ENCODE results near the gene NEURL1B. TPM values are rescaled to one million over a fixed set of nuclear protein-coding genes. Genes with fewer than 3 reads are reported as not detected.
A peak's percentile ranks its signal among the peaks of the same experiment; 100 is the strongest.

NEURL1B gene
- total and polyA plus RNA-seq, 5 donors = 13.2 to 23.1 (median 17.7) TPM

- ATAC-seq (no peak), DNase-seq (peak in 1 of 3 donors; percentile 33)
- no peaks in the 10 kb centered on the region for H3K27me3 ChIP-seq (ENCODE audit: control insufficient read depth, insufficient read depth)
- 98% methylated on average over 5 of the region's 5 CpGs for WGBS
- intact Hi-C loops (cut with DNase I) = no loop called here
- no peaks in the 10 kb centered on the region for H3K9me3 ChIP-seq (ENCODE audit: control insufficient read depth, low read length)
- no peak overlapping the region for H3K27ac ChIP-seq (ENCODE audit: low read length)
- H3K4me1 ChIP-seq (ENCODE audit: control insufficient read depth, insufficient read depth, low read length) = peaks cover 10% of the 10 kb centered on the region
- no peak overlapping the region for H3K4me3 ChIP-seq (ENCODE audit: low read length)
These were observed 84.7 kb downstream of the NEURL1B start for GRCh38 chr5:172725785-172726184.

DNA sequence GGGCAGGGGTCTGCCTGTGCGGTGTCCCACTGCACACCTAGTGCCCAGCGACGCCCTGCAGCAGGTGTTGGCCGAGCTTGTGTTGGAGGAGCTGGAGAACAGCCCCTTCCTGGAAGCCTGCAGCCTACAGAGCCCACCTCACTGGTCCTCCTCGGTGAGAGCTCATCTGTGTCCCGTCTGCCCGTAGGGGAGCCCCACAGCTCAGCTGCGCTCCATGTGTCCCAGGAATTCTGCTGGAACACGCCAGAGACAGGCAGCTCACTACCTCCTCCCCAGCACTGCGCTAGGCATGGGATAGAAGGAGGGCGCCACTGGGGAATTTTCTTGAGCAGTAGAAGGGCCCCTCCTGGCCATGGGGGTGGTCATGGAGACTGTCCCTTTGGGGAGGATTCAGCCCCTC lies 85.9 kb downstream of the NEURL1B start:
- intact Hi-C loops (cut with DNase I) = no loop called here
- no peak overlapping the region for H3K27ac ChIP-seq (ENCODE audit: low read length)
- DNase-seq = no peak
- 94% methylated on average over 11 of the region's 11 CpGs for WGBS
- H3K4me3 ChIP-seq (ENCODE audit: low read length) = no peak overlapping the region
- peaks cover 8% of the 10 kb centered on the region for H3K4me1 ChIP-seq (ENCODE audit: control insufficient read depth, insufficient read depth, low read length)
- no peaks in the 10 kb centered on the region for H3K9me3 ChIP-seq (ENCODE audit: control insufficient read depth, low read length)
- ATAC-seq = no peak
- no peaks in the 10 kb centered on the region for H3K27me3 ChIP-seq (ENCODE audit: control insufficient read depth, insufficient read depth)

DNA sequence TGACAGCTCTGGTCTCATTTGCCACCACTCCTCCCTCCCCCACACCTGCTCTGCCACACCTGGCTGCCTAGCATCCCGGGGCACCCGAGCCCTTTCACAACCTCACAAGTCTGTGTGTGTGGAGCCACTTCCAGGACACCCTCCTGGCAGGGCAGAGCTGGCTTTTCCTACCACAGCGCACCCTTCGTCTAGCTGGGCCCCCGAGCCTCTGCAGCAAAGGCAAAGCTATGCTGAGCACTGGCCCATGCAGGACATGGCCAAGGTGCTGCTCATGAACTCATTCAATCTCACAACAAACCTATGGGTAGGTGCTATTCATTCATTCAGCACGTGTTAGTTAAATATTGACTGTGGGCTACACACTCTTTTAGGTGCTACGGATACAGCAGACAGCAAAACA lies 86.5 kb downstream of the NEURL1B start:
- peak in 1 of 3 donors; percentile 25 for DNase-seq
- peaks cover 6% of the 10 kb centered on the region for H3K4me1 ChIP-seq (ENCODE audit: control insufficient read depth, insufficient read depth, low read length)
- 86% methylated on average over 7 of the region's 7 CpGs for WGBS
- no peak overlapping the region for H3K27ac ChIP-seq (ENCODE audit: low read length)
- no peaks in the 10 kb centered on the region for H3K27me3 ChIP-seq (ENCODE audit: control insufficient read depth, insufficient read depth)
- no peak for ATAC-seq
- H3K9me3 ChIP-seq (ENCODE audit: control insufficient read depth, low read length) = no peaks in the 10 kb centered on the region
- H3K4me3 ChIP-seq (ENCODE audit: low read length) = no peak overlapping the region
- intact Hi-C loops (cut with DNase I) = no loop called here

DNA sequence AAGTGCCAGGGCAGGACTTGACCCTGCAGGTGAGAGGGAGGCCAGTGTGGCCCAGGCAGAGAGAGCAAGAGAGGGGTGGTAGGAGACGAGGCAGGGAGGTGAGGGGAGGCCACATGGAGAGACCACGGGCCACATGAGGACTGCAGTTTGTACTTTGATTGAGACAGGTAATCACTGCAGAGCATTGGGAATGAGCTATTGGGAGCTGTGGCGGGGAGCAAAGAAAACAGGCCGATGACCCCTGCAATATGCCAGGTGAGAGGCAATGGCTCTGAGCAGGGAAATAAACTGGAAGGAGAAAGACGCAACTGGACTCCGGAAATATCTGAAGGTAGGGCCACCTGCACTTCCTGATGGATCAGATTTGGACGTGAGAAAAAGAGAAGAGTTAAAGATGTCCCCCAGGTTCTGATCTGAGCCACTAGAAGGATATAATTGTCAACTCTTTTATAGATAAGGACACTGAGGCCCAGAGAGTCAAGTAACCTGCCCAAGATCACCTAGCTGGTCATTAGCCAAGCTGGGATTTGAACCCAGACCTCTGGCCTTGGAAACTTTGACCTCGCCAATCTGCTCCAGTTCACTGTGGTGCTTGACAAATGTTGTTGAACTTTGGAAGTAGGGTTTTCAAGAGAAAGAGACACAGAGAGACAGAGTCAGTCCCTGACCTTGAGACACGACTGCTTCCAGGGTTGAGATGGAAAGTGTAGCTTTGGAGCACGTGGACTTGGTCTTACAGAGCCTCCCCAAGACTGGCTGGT lies 87.6 kb downstream of the NEURL1B start:
- intact Hi-C loops (cut with DNase I) = no loop called here
- ATAC-seq = no peak
- no peaks in the 10 kb centered on the region for H3K27me3 ChIP-seq (ENCODE audit: control insufficient read depth, insufficient read depth)
- H3K27ac ChIP-seq (ENCODE audit: low read length) = no peak overlapping the region
- WGBS = 90% methylated on average over 10 of the region's 10 CpGs
- H3K9me3 ChIP-seq (ENCODE audit: control insufficient read depth, low read length) = no peaks in the 10 kb centered on the region
- no peak for DNase-seq
- no peak overlapping the region for H3K4me3 ChIP-seq (ENCODE audit: low read length)
- peaks cover 14% of the 10 kb centered on the region for H3K4me1 ChIP-seq (ENCODE audit: control insufficient read depth, insufficient read depth, low read length)

GRCh38 chr5:172729588-172729987 lies 88.5 kb downstream of the NEURL1B start:
- WGBS = 95% methylated on average over 13 of the region's 13 CpGs
- Histone ChIP-seq H3K9me3 (ENCODE audit: control insufficient read depth, low read length) (no peaks in the 10 kb centered on the region), H3K4me1 (ENCODE audit: control insufficient read depth, insufficient read depth, low read length) (peaks cover 9% of the 10 kb centered on the region), H3K27ac (ENCODE audit: low read length) (no peak overlapping the region), H3K27me3 (ENCODE audit: control insufficient read depth, insufficient read depth) (no peaks in the 10 kb centered on the region), H3K4me3 (ENCODE audit: low read length) (no peak overlapping the region)
- ATAC-seq (no peak), DNase-seq (peak in 1 of 3 donors; percentile 30)
- intact Hi-C loops (cut with DNase I) = no loop called here

- ATAC-seq (no peak), DNase-seq (no peak)
- 95% methylated on average over 6 of the region's 6 CpGs for WGBS
- no peak overlapping the region for H3K27ac ChIP-seq (ENCODE audit: low read length)
- intact Hi-C loops (cut with DNase I) = no loop called here
- H3K9me3 ChIP-seq (ENCODE audit: control insufficient read depth, low read length) = no peaks in the 10 kb centered on the region
- no peak overlapping the region for H3K4me3 ChIP-seq (ENCODE audit: low read length)
- no peaks in the 10 kb centered on the region for H3K27me3 ChIP-seq (ENCODE audit: control insufficient read depth, insufficient read depth)
- peaks cover 9% of the 10 kb centered on the region for H3K4me1 ChIP-seq (ENCODE audit: control insufficient read depth, insufficient read depth, low read length)
These were observed 89.2 kb downstream of the NEURL1B start for GRCh38 chr5:172730222-172730621.

- H3K27me3 ChIP-seq (ENCODE audit: control insufficient read depth, insufficient read depth) = no peaks in the 10 kb centered on the region
- H3K4me1 ChIP-seq (ENCODE audit: control insufficient read depth, insufficient read depth, low read length) = peaks cover 9% of the 10 kb centered on the region
- intact Hi-C loops (cut with DNase I) = no loop called here
- H3K27ac ChIP-seq (ENCODE audit: low read length) = no peak overlapping the region
- 91% methylated on average over 16 of the region's 16 CpGs for WGBS
- H3K4me3 ChIP-seq (ENCODE audit: low read length) = no peak overlapping the region
- DNase-seq (no peak), ATAC-seq (no peak)
- no peaks in the 10 kb centered on the region for H3K9me3 ChIP-seq (ENCODE audit: control insufficient read depth, low read length)
These were observed 90.1 kb downstream of the NEURL1B start for GRCh38 chr5:172730981-172731679.

DNA sequence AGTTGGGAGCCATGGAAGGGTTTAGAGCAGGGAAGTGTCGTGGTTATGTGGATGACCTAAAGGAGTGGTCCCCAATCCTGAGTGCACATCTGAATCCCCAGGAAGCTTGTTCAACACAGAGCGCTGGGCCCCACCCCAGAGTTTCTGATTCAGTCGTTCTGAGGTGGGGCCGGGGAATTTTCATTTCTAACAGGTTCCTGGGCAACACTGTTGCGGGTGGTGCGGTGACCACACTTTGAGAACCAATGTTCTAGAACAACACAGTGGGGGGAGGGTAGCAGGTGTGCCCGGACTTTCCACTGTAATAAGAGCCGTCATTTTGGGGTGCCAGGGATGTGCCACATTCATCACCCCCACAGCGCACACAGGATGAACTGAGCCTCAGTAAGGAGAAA lies 90.6 kb downstream of the NEURL1B start:
- intact Hi-C loops (cut with DNase I) = no loop called here
- Histone ChIP-seq H3K27me3 (ENCODE audit: control insufficient read depth, insufficient read depth) (no peaks in the 10 kb centered on the region), H3K9me3 (ENCODE audit: control insufficient read depth, low read length) (no peaks in the 10 kb centered on the region), H3K27ac (ENCODE audit: low read length) (no peak overlapping the region), H3K4me1 (ENCODE audit: control insufficient read depth, insufficient read depth, low read length) (peaks cover 9% of the 10 kb centered on the region), H3K4me3 (ENCODE audit: low read length) (no peak overlapping the region)
- 89% methylated on average over 9 of the region's 9 CpGs for WGBS
- no peak for DNase-seq
- ATAC-seq = no peak

GRCh38 chr5:172732201-172732865 lies 91.3 kb downstream of the NEURL1B start:
- intact Hi-C loops (cut with DNase I) = no loop called here
- H3K27ac ChIP-seq (ENCODE audit: low read length) = peak overlapping the region; percentile 97
- ATAC-seq (no peak), DNase-seq (no peak)
- no peak overlapping the region for H3K4me3 ChIP-seq (ENCODE audit: low read length)
- no peaks in the 10 kb centered on the region for H3K9me3 ChIP-seq (ENCODE audit: control insufficient read depth, low read length)
- H3K4me1 ChIP-seq (ENCODE audit: control insufficient read depth, insufficient read depth, low read length) = peaks cover 9% of the 10 kb centered on the region
- 92% methylated on average over 14 of the region's 14 CpGs for WGBS
- H3K27me3 ChIP-seq (ENCODE audit: control insufficient read depth, insufficient read depth) = no peaks in the 10 kb centered on the region

DNA sequence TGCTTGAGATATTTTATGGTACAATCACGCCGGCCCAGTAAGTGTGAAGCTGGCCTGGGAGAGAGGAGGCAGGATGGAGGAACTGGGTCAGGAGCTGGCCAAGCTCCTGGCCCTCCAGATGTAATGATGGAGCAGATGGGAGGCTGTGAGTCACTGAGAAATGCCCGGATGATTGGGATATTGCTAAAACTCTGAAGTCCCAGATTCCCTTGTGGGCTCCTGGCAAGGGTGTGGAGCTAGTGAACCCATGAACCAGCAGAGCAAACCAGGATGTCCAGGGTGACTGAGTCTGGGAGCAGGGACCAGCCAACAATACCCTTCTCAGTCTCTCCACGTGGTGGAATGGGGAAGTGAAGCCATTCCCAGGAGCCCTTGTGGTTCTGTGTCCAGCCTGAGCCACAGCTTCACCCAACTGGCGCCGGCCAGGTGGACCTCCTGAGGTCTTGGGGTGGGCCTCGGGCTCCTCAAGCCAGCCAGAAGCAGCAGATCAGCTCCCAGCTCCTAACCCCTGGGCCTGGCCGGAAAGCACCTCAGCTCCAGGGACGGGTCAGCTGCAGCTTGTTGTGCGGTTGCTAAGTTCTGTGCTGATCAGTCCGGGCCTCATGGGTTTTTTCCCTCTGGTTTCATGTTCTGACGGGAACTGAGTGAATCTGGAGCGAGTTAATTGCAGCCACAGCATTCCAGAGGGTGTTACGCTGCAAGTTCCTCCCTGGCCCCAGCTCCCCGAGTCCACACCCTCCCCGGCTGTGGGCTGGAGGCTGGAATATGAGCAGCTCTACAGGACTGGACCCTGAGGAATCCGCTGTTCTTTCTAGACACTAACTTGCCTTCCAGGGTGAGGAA lies 92.3 kb downstream of the NEURL1B start:
- H3K9me3 ChIP-seq (ENCODE audit: control insufficient read depth, low read length) = no peaks in the 10 kb centered on the region
- peak; percentile 94 to 95 for ATAC-seq
- intact Hi-C loops (cut with DNase I) = no loop called here
- no peaks in the 10 kb centered on the region for H3K27me3 ChIP-seq (ENCODE audit: control insufficient read depth, insufficient read depth)
- H3K4me1 ChIP-seq (ENCODE audit: control insufficient read depth, insufficient read depth, low read length) = peaks cover 9% of the 10 kb centered on the region
- H3K27ac ChIP-seq (ENCODE audit: low read length) = peak overlapping the region; percentile 97
- DNase-seq = peak; percentile 91 to 95 (median 92)
- WGBS = 27% methylated on average over 17 of the region's 17 CpGs
- H3K4me3 ChIP-seq (ENCODE audit: low read length) = no peak overlapping the region
